Cardiac septum (tissue), 1 donor: ENCODE data around the gene ABCB11. TPM values are rescaled to one million over a fixed set of nuclear protein-coding genes. Genes with fewer than 3 reads are reported as not detected.
"Not testable (repeated sequence)": the region's sequence is repeated elsewhere in the genome, so short reads cannot be mapped to it uniquely, and the experiment has no call there.

Experiments
- DNase-seq: peaks from one replicate; pipeline ENCODE4 v3.0.0-alpha.2; 2020; ENCODE audit warnings: low spot score
- intact Hi-C: fragments of 100-400 bp; cut with DNase I; formaldehyde crosslinking; loops from one replicate; pipeline ENCODE4 v1.14.0; 2022
- long read RNA-seq: library from polyadenylated mRNA; unstranded; transcript quantifications from one replicate; pipeline ENCODE4 v2.0.0, GENCODE V29; 2021
- total RNA-seq: library from RNA; stranded (reverse); fragmentation: NEBNext Ultra II Directional; extraction: Animal tissue kit (Norgen Biotek cat#: 25700); gene quantifications from one replicate; pipeline ENCODE4 v1.2.1, GENCODE V29; 2021
- donor health status: DM: no; HTN: no; CAD: no.

The ABCB11 gene
- total RNA-seq: 0.03 TPM
- long read RNA-seq: 0 reads

- no peak for DNase-seq
- intact Hi-C loops: no loop called here
Observed at GRCh38 chr2:169031202-169031601, at the start of gene ABCB11. Gene ABCB11, minus strand, starts transcription at chr2:169031324. Its CDS starts 13,199 bp downstream, at chr2:169018125.

- intact Hi-C loops: loop anchor here (5.0 kb wide), 1 partner anchor 118 kb away; no protein-coding TSS in a partner anchor
- DNase-seq: no peak
Observed at GRCh38 chr2:169080250-169081069, 49.3 kb upstream of the ABCB11 start.

GRCh38 chr2:169077674-169078240 is 46.6 kb upstream of the ABCB11 start:
- intact Hi-C loops: loop anchor here (5.0 kb wide), 1 partner anchor 65 kb away; no protein-coding TSS in a partner anchor
- DNase-seq: no peak

- no peak for DNase-seq
- intact Hi-C loops: no loop called here
Observed at GRCh38 chr2:169073963-169074751, 43.0 kb upstream of the ABCB11 start.

- intact Hi-C loops: no loop called here
- DNase-seq: no peak
Observed at GRCh38 chr2:169073211-169073962, 42.3 kb upstream of the ABCB11 start.

- intact Hi-C loops: no loop called here
- DNase-seq: no peak
Observed at GRCh38 chr2:169072163-169072925, 41.2 kb upstream of the ABCB11 start.

- intact Hi-C loops: no loop called here
- no peak for DNase-seq
Observed at GRCh38 chr2:169071455-169071854, 40.3 kb upstream of the ABCB11 start.

GRCh38 chr2:169069833-169070232 is 38.7 kb upstream of the ABCB11 start:
- no peak for DNase-seq
- intact Hi-C loops: no loop called here

GRCh38 chr2:169069341-169069740 is 38.2 kb upstream of the ABCB11 start, which contains the start of gene DHRS9:
Gene DHRS9, plus strand, starts transcription at chr2:169069563. Its CDS starts 12,019 bp downstream, at chr2:169081582.
- intact Hi-C loops: no loop called here
- no peak for DNase-seq

GRCh38 chr2:169066897-169067296 is 35.8 kb upstream of the ABCB11 start:
- intact Hi-C loops: no loop called here
- DNase-seq: no peak

- intact Hi-C loops: no loop called here
Observed at GRCh38 chr2:169065864-169066517, 34.9 kb upstream of the ABCB11 start.

GRCh38 chr2:169065422-169065821 is 34.3 kb upstream of the ABCB11 start:
- intact Hi-C loops: no loop called here
- DNase-seq: no peak

More at GRCh38 chr2:169065864-169066517, 34.9 kb upstream of the ABCB11 start:
- DNase-seq: no peak

- DNase-seq, intact Hi-C loops: not testable (repeated sequence)
Observed at GRCh38 chr2:169064199-169064598, 33.1 kb upstream of the ABCB11 start.

GRCh38 chr2:169054575-169054974 is 23.5 kb upstream of the ABCB11 start:
- intact Hi-C loops, DNase-seq: not testable (repeated sequence)

GRCh38 chr2:169050476-169051240 is 19.5 kb upstream of the ABCB11 start:
- no peak for DNase-seq

GRCh38 chr2:169049142-169049541 is 18.0 kb upstream of the ABCB11 start:
- intact Hi-C loops: no loop called here
- DNase-seq: no peak

More at GRCh38 chr2:169050476-169051240, 19.5 kb upstream of the ABCB11 start:
- intact Hi-C loops: no loop called here
